ENCODE data around the gene OR1A2.
"Not testable (repeated sequence)": the region's sequence is repeated elsewhere in the genome, so short reads cannot be mapped to it uniquely, and the experiment has no call there.

The OR1A2 gene

GRCh38 chr17:3197219-3197618, at the start of gene OR1A2:
TSS of gene OR1A2 (plus strand) at chr17:3197519. CDS start at chr17:3197519, 0 bp downstream.
- DNase-seq (ENCODE audit: low read depth in 1 of 2, low spot score in 1 of 2) = no peak

GRCh38 chr17:3157218-3157617, 40.1 kb upstream of the OR1A2 start:
- DNase-seq (ENCODE audit: low read depth in 1 of 2, low spot score in 1 of 2) = no peak

GRCh38 chr17:3167574-3167973, 29.7 kb upstream of the OR1A2 start:
- no peak for DNase-seq (ENCODE audit: low read depth in 1 of 2, low spot score in 1 of 2)

- no peak for DNase-seq (ENCODE audit: low read depth in 1 of 2, low spot score in 1 of 2)
Measured at GRCh38 chr17:3189961-3190360, 7.4 kb upstream of the OR1A2 start.

- DNase-seq (ENCODE audit: low read depth in 1 of 2, low spot score in 1 of 2) = no peak
Measured at GRCh38 chr17:3207367-3207766, 10.0 kb downstream of the OR1A2 start, which contains the start of gene OR1A1. TSS of gene OR1A1 (plus strand) at chr17:3207667. CDS start at chr17:3215621, 7,954 bp downstream.

- DNase-seq (ENCODE audit: low read depth in 1 of 2, low spot score in 1 of 2) = no peak
Measured at GRCh38 chr17:3208484-3208883, 11.2 kb downstream of the OR1A2 start.

GRCh38 chr17:3213001-3213400, 15.7 kb downstream of the OR1A2 start:
- DNase-seq (ENCODE audit: low read depth in 1 of 2, low spot score in 1 of 2) = no peak

- DNase-seq (ENCODE audit: low read depth in 1 of 2, low spot score in 1 of 2) = no peak
Measured at GRCh38 chr17:3213587-3213986, 16.3 kb downstream of the OR1A2 start.

- not testable (repeated sequence) for DNase-seq (ENCODE audit: low read depth in 1 of 2, low spot score in 1 of 2)
Measured at GRCh38 chr17:3219978-3220377, 22.7 kb downstream of the OR1A2 start.

- no peak for DNase-seq (ENCODE audit: low read depth in 1 of 2, low spot score in 1 of 2)
Measured at GRCh38 chr17:3221850-3222249, 24.5 kb downstream of the OR1A2 start.

- no peak for DNase-seq (ENCODE audit: low read depth in 1 of 2, low spot score in 1 of 2)
Measured at GRCh38 chr17:3222505-3222904, 25.2 kb downstream of the OR1A2 start.

GRCh38 chr17:3224721-3225352, 27.5 kb downstream of the OR1A2 start:
- DNase-seq (ENCODE audit: low read depth in 1 of 2, low spot score in 1 of 2) = not testable (repeated sequence)

GRCh38 chr17:3232300-3232699, 35.0 kb downstream of the OR1A2 start:
- not testable (repeated sequence) for DNase-seq (ENCODE audit: low read depth in 1 of 2, low spot score in 1 of 2)

- DNase-seq (ENCODE audit: low read depth in 1 of 2, low spot score in 1 of 2) = not testable (repeated sequence)
Measured at GRCh38 chr17:3238685-3239084, 41.4 kb downstream of the OR1A2 start.

- not testable (repeated sequence) for DNase-seq (ENCODE audit: low read depth in 1 of 2, low spot score in 1 of 2)
Measured at GRCh38 chr17:3241044-3241443, 43.7 kb downstream of the OR1A2 start.

GRCh38 chr17:3244841-3245240, 47.5 kb downstream of the OR1A2 start:
- not testable (repeated sequence) for DNase-seq (ENCODE audit: low read depth in 1 of 2, low spot score in 1 of 2)

Measured in stimulated activated CD4-positive, alpha-beta T cell treated with anti-CD3 and anti-CD28 coated beads, Interleukin-15, amount 100 ng/mL, for 1 hour (primary cell).